GM15510 (cell line): Measurements from ENCODE around the gene HIP1.

Experiments
- POLR2A ChIP-seq: IDR thresholded peaks from 3 replicates; pipeline ENCODE4 v1.6.1; 2011; ENCODE audit warnings: borderline replicate concordance; ENCODE audit not compliant: insufficient read length; ENCODE audit errors: extremely low read depth

The HIP1 gene

GRCh38 chr7:75716992-75717626 is 21.6 kb downstream of the HIP1 start:
- no peak for TF ChIP-seq POLR2A

DNA sequence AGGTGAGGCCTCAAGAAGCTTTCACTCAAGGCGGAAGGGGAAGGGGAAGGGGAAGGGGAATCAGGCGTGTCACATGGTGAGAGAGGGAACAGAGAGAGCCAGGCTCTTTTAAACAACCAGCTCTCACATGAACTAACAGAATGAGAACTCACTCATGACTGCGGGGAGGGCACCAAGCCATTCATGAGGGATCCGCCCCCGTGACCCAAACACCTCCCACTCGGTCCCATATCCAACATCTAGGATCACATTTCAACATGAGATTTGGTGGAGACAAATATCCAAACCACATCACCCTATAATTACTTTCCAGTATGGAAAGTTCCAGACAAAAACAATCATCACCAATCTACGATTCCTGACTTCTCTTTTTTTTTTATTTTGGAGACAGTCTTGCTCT is 22.9 kb downstream of the HIP1 start:
- TF ChIP-seq POLR2A, result no peak

DNA sequence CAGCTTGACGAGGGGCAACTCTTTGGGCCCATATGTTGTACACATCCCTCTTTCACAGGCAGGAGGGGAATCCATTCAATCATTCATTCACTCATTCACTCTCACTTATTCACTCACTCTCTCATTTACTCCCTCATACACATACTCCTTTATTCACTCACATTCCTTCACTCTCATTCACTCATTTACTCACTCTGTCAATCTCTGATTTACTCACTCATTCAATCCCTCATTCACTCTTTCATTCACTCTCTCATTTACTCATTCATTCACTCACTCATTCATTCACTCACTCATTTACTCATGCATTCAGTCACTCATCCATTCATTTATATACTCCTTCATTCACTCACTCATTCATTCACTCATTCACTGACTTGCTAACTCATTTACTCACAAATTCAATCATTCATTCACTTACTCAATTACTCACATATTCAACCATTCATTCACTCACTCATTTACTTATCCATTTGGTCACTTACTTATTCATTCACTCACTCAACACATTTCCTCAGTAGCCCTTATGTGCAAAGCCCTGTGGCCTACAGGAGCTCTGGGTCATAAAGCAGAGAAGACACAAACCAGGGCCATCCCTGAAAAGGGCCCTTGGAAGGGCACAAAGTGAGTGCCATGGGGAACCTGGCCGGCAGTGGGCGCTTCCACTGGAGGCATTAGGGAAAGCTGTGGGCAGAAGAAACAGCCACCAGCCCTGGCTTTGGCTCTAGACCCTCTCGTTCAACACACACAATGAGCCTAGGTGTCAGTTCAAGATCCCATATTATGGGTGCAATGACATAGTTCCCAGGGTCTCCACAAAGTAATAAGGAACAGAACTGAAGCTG is 26.0 kb downstream of the HIP1 start:
- no peak for TF ChIP-seq POLR2A

- no peak for TF ChIP-seq POLR2A
Observed at GRCh38 chr7:75711656-75712514, 26.9 kb downstream of the HIP1 start.

DNA sequence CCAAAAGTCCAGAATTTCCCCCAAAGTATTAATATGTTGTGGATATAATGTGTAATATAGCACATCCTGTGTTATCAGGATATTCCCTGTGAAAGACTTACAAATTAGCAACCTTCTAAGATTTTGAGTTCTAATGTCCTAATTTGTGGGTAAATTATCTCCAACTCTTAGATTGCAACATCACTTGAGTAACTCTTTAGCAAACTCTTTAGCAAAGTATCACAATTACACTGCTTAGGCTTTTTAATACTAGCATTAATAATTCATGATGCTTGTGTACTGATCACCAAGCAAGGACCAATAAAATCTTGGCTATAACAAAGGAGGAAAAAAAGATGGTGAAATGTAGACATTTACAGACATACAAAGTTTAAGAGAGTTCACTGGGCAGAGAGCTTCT is 27.7 kb downstream of the HIP1 start:
- TF ChIP-seq POLR2A, result no peak

- TF ChIP-seq POLR2A, result no peak
Observed at GRCh38 chr7:75704928-75705327, 33.8 kb downstream of the HIP1 start.

DNA sequence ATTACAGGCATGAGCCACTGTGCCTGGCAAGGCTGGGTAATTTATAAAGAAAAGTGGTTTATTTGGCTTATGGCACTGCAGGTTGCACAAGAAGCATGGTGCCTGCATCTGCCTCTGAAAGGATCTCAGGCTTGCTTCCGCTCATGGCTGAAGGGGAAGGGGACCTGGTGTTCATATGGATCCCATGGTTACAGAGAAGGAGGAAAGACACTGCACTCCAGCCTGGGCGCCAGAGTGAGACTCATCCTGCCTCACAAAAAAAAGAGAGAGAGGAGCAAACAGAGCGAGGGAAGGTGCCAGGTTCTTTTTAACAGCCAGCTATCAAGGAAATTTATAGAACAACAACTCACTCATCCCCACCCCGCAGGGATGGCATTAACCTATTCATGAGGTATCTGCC is 36.2 kb downstream of the HIP1 start:
- TF ChIP-seq POLR2A, result no peak

DNA sequence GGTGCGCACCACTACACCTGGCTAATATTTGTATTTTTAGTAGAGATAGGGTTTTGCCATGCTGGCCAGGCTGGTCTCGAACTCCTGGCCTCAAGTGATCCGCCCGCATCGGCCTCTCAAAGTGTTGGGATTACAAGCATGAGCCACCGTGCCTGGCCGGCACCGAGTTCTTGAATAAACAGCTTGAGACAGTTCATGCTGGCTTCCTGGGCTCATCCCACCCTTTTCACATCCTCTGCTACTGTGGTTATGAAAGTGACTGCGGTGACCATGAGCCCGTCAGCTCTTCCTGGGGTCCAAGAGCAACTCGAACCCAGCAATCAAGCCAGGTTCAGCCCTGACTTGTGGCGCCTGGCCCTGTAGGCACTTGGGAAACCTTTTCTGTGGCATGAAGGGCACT is 38.7 kb downstream of the HIP1 start:
- TF ChIP-seq POLR2A, result no peak

- no peak for TF ChIP-seq POLR2A
Observed at GRCh38 chr7:75698358-75698757, 40.4 kb downstream of the HIP1 start.

- TF ChIP-seq POLR2A, result no peak
Observed at GRCh38 chr7:75696263-75697037, 42.3 kb downstream of the HIP1 start.

DNA sequence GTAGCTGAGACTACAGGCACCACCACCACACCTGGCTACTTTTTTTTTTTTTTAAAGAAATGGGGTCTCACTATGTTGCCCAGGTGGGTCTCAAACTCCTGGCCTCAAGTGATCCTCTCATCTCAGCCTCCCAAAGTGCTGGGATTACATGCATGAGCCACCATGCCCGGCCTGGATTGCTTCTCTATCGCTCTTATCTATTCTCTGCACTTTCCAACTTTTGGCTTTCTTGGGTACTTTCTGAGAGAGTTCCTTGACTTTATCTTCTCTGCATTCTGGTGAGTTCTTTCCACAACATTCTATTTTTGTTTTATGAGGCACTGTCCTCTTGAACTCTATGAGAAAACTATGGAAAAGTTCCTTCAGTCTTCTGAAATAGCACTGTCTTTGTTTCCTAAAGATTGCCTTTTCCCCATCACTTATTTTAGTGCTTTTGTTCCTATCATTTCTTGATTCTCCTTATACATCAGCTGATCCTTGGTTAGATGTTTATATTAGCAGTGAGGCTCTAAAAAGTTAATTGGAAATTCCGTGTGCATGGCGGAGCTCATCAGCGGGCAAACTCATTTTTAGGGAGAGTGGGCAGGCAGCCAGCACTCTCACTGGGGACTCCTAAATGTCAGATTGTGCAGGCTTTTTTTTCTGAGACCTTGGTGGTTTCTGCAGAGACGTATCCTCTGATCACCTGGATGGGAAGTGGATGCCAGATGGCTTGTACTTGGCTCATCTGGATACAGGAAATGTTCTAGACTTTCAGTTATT is 43.9 kb downstream of the HIP1 start:
- TF ChIP-seq POLR2A, result no peak

- TF ChIP-seq POLR2A, result no peak
Observed at GRCh38 chr7:75691793-75692543, 46.8 kb downstream of the HIP1 start.

DNA sequence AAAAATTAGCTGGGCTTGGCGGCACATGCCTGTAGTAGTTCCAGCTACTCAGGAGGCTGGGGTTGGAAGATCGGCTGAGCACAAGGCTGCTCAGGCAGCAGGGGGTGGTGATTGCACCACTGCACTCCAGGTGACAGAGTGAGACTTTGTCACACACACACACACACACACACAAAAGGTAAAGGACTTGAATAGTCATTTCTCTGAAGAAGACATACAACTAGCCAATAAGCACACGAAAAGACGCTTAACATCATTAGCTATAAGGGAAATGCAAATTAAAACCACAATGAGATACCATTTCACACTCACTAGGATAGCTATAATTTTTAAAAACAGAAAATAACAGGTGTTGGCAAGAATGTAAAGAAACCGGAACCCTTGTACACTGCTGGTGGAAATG is 48.6 kb downstream of the HIP1 start:
- TF ChIP-seq POLR2A, result no peak
